B cell (primary cell): ENCODE measurements around the gene CHST8. TPM values are rescaled to one million over a fixed set of nuclear protein-coding genes. Genes with fewer than 3 reads are reported as not detected.

Source experiments
- ATAC-seq: fragments of 200-7000 bp; cut with Tn5 transposase; one replicate; pipeline ENCODE4 v1.10.0; 2021; ENCODE audit warnings: low read depth, mild to moderate bottlenecking, moderate number of reproducible peaks, moderate library complexity
- CTCF ChIA-PET: fragments of 350-600 bp; sonication (Branson Sonifier 250); formaldehyde crosslinking; loops from one replicate; lab custom pipeline; 2021; ENCODE audit warnings: antibody characterized with exemption, inconsistent platforms; lab: Charles Lee
- POLR2A ChIA-PET: fragments of 350-600 bp; sonication (Branson Sonifier 250); formaldehyde crosslinking; loops from one replicate; lab custom pipeline; 2021; ENCODE audit warnings: antibody characterized with exemption; lab: Charles Lee
- DNase-seq: peaks from one replicate; pipeline ENCODE4 v3.0.0; 2013
- H2AFZ ChIP-seq: 2 replicates; pipeline ENCODE4 v1.6.1; 2012; ENCODE audit warnings: mild to moderate bottlenecking, low read depth, low read length; ENCODE audit not compliant: insufficient read depth, poor library complexity, severe bottlenecking
- H3K27ac ChIP-seq, 2 donors: 1 replicate in 1 of 2; 2 replicates in 1 of 2; pipeline ENCODE4 v1.5.1; 2012 to 2013; ENCODE audit warnings: low read length in 2 of 2, mild to moderate bottlenecking in 2 of 2, moderate library complexity in 1 of 2
- H3K27me3 ChIP-seq, 4 experiments: fragments of 200-600 bp in 1 of 4; sonication (generic) in 1 of 4; replicated peaks in 1 of 4; 1 replicate in 2 of 4; 2 replicates in 2 of 4; pipeline versions ENCODE4 v1.6.1 to v1.7.0; 2013 to 2016; ENCODE audit warnings: low read length in 3 of 4, mild to moderate bottlenecking in 2 of 4, mixed read lengths in 1 of 4, moderate library complexity in 1 of 4; ENCODE audit not compliant: insufficient read depth in 4 of 4, control insufficient read depth in 3 of 4; ENCODE audit errors: control extremely low read depth in 1 of 4
- H3K36me3 ChIP-seq, 2 experiments: replicated peaks in 1 of 2; 1 replicate in 1 of 2; 2 replicates in 1 of 2; pipeline versions ENCODE4 v1.6.1 to v1.7.1; 2013; ENCODE audit warnings: low read length in 1 of 2; ENCODE audit not compliant: insufficient read depth in 2 of 2, control insufficient read depth in 1 of 2; ENCODE audit errors: control extremely low read depth in 1 of 2, extremely low read depth in 1 of 2
- H3K4me1 ChIP-seq, 2 donors: fragments of 200-600 bp in 1 of 2; sonication (generic) in 1 of 2; 1 replicate in 1 of 2; 2 replicates in 1 of 2; pipeline versions ENCODE4 v1.5.1 to v1.6.1; 2013 to 2017; ENCODE audit warnings: low read length in 2 of 2; ENCODE audit not compliant: control insufficient read depth in 2 of 2, insufficient read depth in 2 of 2
- H3K4me2 ChIP-seq: replicated peaks from 2 replicates; pipeline ENCODE3; 2012; ENCODE audit warnings: mild to moderate bottlenecking, low read depth, low read length; ENCODE audit not compliant: poor library complexity, severe bottlenecking
- H3K4me3 ChIP-seq, 5 experiments: fragments of 200-600 bp in 1 of 5; sonication (generic) in 1 of 5; 1 replicate in 3 of 5; 2 replicates in 2 of 5; pipeline versions ENCODE4 v1.5.1 to v1.7.0; 2011 to 2016; ENCODE audit warnings: low read length in 4 of 5, mild to moderate bottlenecking in 4 of 5, low read depth in 2 of 5, control low read depth in 1 of 5, moderate library complexity in 1 of 5; ENCODE audit not compliant: insufficient read depth in 1 of 5; ENCODE audit errors: control extremely low read depth in 1 of 5, extremely low read depth in 1 of 5
- H3K79me2 ChIP-seq: fragments of 200-600 bp; sonication (generic); one replicate; pipeline ENCODE4 v1.6.0; 2016; ENCODE audit warnings: low read length; ENCODE audit not compliant: control insufficient read depth, insufficient read depth
- H3K9ac ChIP-seq: fragments of 200-600 bp; sonication (generic); 2 replicates; pipeline ENCODE4 v1.6.1; 2017; ENCODE audit warnings: mild to moderate bottlenecking, low read length, moderate library complexity
- H3K9me3 ChIP-seq, 3 donors: one replicate each; pipeline versions ENCODE4 v1.6.1 to v1.7.1; 2013; ENCODE audit warnings: low read length in 2 of 3; ENCODE audit not compliant: control insufficient read depth in 2 of 3, insufficient read depth in 1 of 3; ENCODE audit errors: control extremely low read depth in 1 of 3
- H4K20me1 ChIP-seq: 2 replicates; pipeline ENCODE4 v1.6.0; 2012; ENCODE audit warnings: mild to moderate bottlenecking, low read length; ENCODE audit not compliant: insufficient read depth, control insufficient read depth, poor library complexity, severe bottlenecking
- H3K27ac Mint-ChIP-seq: one replicate; pipeline ENCODE4 v1.8.0; 2021; ENCODE audit warnings: mixed read lengths
- H3K27me3 Mint-ChIP-seq: one replicate; pipeline ENCODE4 v1.8.0; 2021; ENCODE audit warnings: mixed read lengths
- H3K4me1 Mint-ChIP-seq: one replicate; pipeline ENCODE4 v1.8.0; 2021; ENCODE audit warnings: mixed read lengths
- H3K4me3 Mint-ChIP-seq: one replicate; pipeline ENCODE4 v1.8.0; 2021; ENCODE audit warnings: mixed read lengths
- H3K9me3 Mint-ChIP-seq: one replicate; pipeline ENCODE4 v1.8.0; 2022; ENCODE audit warnings: mixed read lengths; ENCODE audit not compliant: insufficient read depth
- CTCF ChIP-seq: fragments of 200-600 bp; IDR thresholded peaks from one replicate; pipeline ENCODE4 v1.8.0; 2022; ENCODE audit warnings: antibody characterized with exemption, mild to moderate bottlenecking
- EZH2 ChIP-seq: IDR thresholded peaks from 2 replicates; pipeline ENCODE4 v1.6.1; 2012; ENCODE audit warnings: borderline replicate concordance, low read depth, mild to moderate bottlenecking, moderate library complexity, low read length; ENCODE audit not compliant: insufficient read depth, poor library complexity, severe bottlenecking
- WGBS: methylation state at CpG from one replicate; pipeline ENCODE4 v1.1.5; 2013; ENCODE audit warnings: missing lambda C conversion rate; ENCODE audit not compliant: insufficient coverage; 5-methylcytosine and 5-hydroxymethylcytosine counted together
- intact Hi-C: fragments of 100-400 bp; cut with micrococcal nuclease; formaldehyde crosslinking; loops from one replicate; pipeline ENCODE4 v1.10.0; 2022
- polyA plus RNA-seq: library from polyadenylated mRNA; depleted of rRNA; stranded (reverse); fragments of >200 nt; gene quantifications from 2 replicates; pipeline ENCODE4 v1.2.3, GENCODE V29; 2012
- total RNA-seq, 2 donors: library from RNA; stranded (reverse); fragments of 120-200 nt in 1 of 2; gene quantifications; 1 replicate in 1 of 2; 2 replicates in 1 of 2; pipeline versions ENCODE4 v1.2.3 to v1.2.4, GENCODE V29; 2013 to 2022

Gene CHST8
- total and polyA plus RNA-seq, 2 donors (not counting 1 experiment from before 2014, with no cell fraction given): not detected

- no peaks in the 10 kb centered on the region for H3K27me3 ChIP-seq
- no peak for TF ChIP-seq CTCF
- no peak for TF ChIP-seq EZH2
- no peak for DNase-seq
- Mint-ChIP-seq H3K27ac (no peak overlapping the region), H3K4me3 (no peak overlapping the region), H3K27me3 (peaks cover 16% of the 10 kb centered on the region), H3K9me3 (no peaks in the 10 kb centered on the region), H3K4me1 (no peaks in the 10 kb centered on the region)
- 72% methylated on average over 6 of the region's 9 CpGs for WGBS
- H2AFZ ChIP-seq: no peak overlapping the region
- H4K20me1 ChIP-seq: no peaks in the 10 kb centered on the region
- H3K4me2 ChIP-seq: no peak overlapping the region
- no peak overlapping the region for H3K9ac ChIP-seq
- ATAC-seq: no peak
- H3K79me2 ChIP-seq: no peaks in the 10 kb centered on the region
- no peaks in the 10 kb centered on the region for H3K9me3 ChIP-seq
- no peaks in the 10 kb centered on the region for H3K36me3 ChIP-seq
- no peaks in the 10 kb centered on the region for H3K4me1 ChIP-seq
- CTCF ChIA-PET: no interaction called here
- no peak overlapping the region for H3K27ac ChIP-seq
- POLR2A ChIA-PET: no interaction called here
- intact Hi-C loops: no loop called here
- H3K4me3 ChIP-seq: no peak overlapping the region
Measured at GRCh38 chr19:33640773-33641172, 19.0 kb downstream of the CHST8 start.

DNA sequence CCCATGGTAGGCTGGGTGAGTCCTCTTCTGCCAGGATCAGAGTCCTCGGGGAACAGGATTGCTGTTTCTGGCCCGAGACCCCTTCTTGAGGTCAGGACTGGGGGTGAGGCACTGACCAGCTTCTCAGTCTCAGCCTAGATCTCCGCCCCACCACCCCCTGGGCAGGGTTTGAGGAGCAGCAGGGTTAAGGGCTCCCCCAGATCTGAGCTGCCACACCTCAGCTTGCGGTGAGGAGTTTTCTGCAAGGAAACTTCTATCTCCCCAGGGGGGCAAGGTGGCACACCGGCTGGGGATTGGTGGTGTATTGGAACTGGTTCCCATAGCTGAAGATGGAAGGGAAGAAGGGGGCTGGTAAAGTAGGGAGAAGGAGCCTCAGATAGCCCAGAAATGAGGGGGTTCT lies 19.5 kb downstream of the CHST8 start:
- POLR2A ChIA-PET: no interaction called here
- DNase-seq (no peak), ATAC-seq (no peak)
- Histone ChIP-seq H3K4me3 (no peak overlapping the region), H4K20me1 (no peaks in the 10 kb centered on the region), H3K36me3 (no peaks in the 10 kb centered on the region), H3K9ac (no peak overlapping the region), H3K27me3 (no peaks in the 10 kb centered on the region), H3K79me2 (no peaks in the 10 kb centered on the region), H3K9me3 (no peaks in the 10 kb centered on the region), H2AFZ (no peak overlapping the region), H3K4me1 (no peaks in the 10 kb centered on the region), H3K4me2 (no peak overlapping the region), H3K27ac (no peak overlapping the region)
- no peak overlapping the region for H3K27ac Mint-ChIP-seq
- peaks cover 18% of the 10 kb centered on the region for H3K27me3 Mint-ChIP-seq
- CTCF ChIA-PET: no interaction called here
- H3K4me3 Mint-ChIP-seq: no peak overlapping the region
- no peak for TF ChIP-seq EZH2
- TF ChIP-seq CTCF: no peak
- no peaks in the 10 kb centered on the region for H3K9me3 Mint-ChIP-seq
- intact Hi-C loops: no loop called here
- 79% methylated on average over 5 of the region's 5 CpGs for WGBS
- H3K4me1 Mint-ChIP-seq: no peaks in the 10 kb centered on the region
